ENCODE data around the gene DLK1. TPM values are rescaled to one million over a fixed set of nuclear protein-coding genes. Genes with fewer than 3 reads are reported as not detected.

The DLK1 gene
- total and polyA plus RNA-seq, 2 of the 4 experiments (the other 2 are of a cell fraction) = under 0.01 to 0.07 TPM

- Histone ChIP-seq H3K36me3 (ENCODE audit: control insufficient read depth, insufficient read depth, low read length) (no peaks in the 10 kb centered on the region), H3K4me1 (ENCODE audit: control insufficient read depth, insufficient read depth, low read length) (no peaks in the 10 kb centered on the region), H2AFZ (replicated peaks; ENCODE audit: low read length, poor library complexity) (no peak overlapping the region), H3K4ac (ENCODE audit: low read depth, low read length) (no peak overlapping the region), H4K20me1 (ENCODE audit: insufficient read depth, low read length) (no peaks in the 10 kb centered on the region; the same call in 1 of the 2 replicates), H3K56ac (ENCODE audit: extremely low read depth, insufficient read depth, low read length) (no peak overlapping the region), H4K8ac (ENCODE audit: low read depth in 2 of 2, low read length in 2 of 2) (no peak overlapping the region), H3K9me3 (ENCODE audit: control insufficient read depth, insufficient read depth, low read length) (no peaks in the 10 kb centered on the region; the same call in 1 of the 2 replicates), H3K9me1 (ENCODE audit: insufficient read depth, low read length) (no peaks in the 10 kb centered on the region), H3K4me3 (ENCODE audit: insufficient read depth, low read depth, low read length) (no peak overlapping the region), H2BK20ac (ENCODE audit: low read depth, low read length) (no peak overlapping the region), H4K5ac (ENCODE audit: low read depth, low read length) (no peak overlapping the region), H2BK5ac (ENCODE audit: low read depth, low read length, poor library complexity, severe bottlenecking) (no peak overlapping the region), H4K91ac (ENCODE audit: insufficient read depth, low read depth, low read length) (no peak overlapping the region), H3K23ac (ENCODE audit: low read depth, low read length) (no peak overlapping the region), H3K18ac (ENCODE audit: low read depth, low read length) (no peak overlapping the region), H3K27me3 (ENCODE audit: control insufficient read depth, insufficient read depth, low read length) (peaks cover 93% of the 10 kb centered on the region), H2AK9ac (replicated peaks; ENCODE audit: low read depth, low read length, poor library complexity) (no peak overlapping the region), H3K4me2 (ENCODE audit: low read depth, low read length) (no peak overlapping the region), H2AK5ac (ENCODE audit: low read depth, low read length) (no peak overlapping the region), H2BK120ac (ENCODE audit: low read depth, low read length) (no peak overlapping the region), H3K27ac (ENCODE audit: insufficient read depth, low read length) (no peak overlapping the region), H3K9ac (ENCODE audit: low read depth, low read length) (no peak overlapping the region), H2BK15ac (ENCODE audit: low read depth, low read length) (no peak overlapping the region), H3K79me1 (ENCODE audit: low read depth in 1 of 2, low read length in 2 of 2) (no peaks in the 10 kb centered on the region), H3K14ac (replicated peaks; ENCODE audit: low read depth, low read length) (no peak overlapping the region)
- ATAC-seq (ENCODE audit: low read depth) (no peak), DNase-seq (no peak)
- ChIA-PET POLR2A (ENCODE audit: unreplicated experiment) (no interaction called here), CTCF (interaction anchor here (0.6 to 1.0 kb wide), 2 partner anchors 8 to 481 kb away, joined by 3 to 4 read pairs; no protein-coding TSS in a partner anchor)
- intact Hi-C loops (cut with micrococcal nuclease) (no loop called here), dilution Hi-C loops (cut with HindIII; ENCODE audit: low sequenced_read_pairs, unreplicated experiment) (no loop called here), in situ Hi-C loops (cut with MboI; ENCODE audit: low sequenced_read_pairs) (loop anchor here (25.0 kb wide), 1 partner anchor 513 kb away; no protein-coding TSS in a partner anchor)
- TF ChIP-seq NFE2L2 (IDR thresholded peaks at IDR 0.05; ENCODE audit: low read depth, low read length) (no peak), MXI1 (IDR thresholded peaks at IDR 0.05; ENCODE audit: borderline replicate concordance, low read depth, low read length) (no peak)
- no TSS peak for BruUV-seq (replicated peaks)
- WGBS, 2 experiments (ENCODE audit: extremely low coverage in 2 of 2, insufficient read length in 1 of 2) = 66% methylated on average over 3 of the region's 14 CpGs; no CpG with 5 or more reads in 1 of the 2 experiments
Measured at GRCh38 chr14:100723830-100724437, 2.8 kb upstream of the DLK1 start.
